SKM-1 treated with dmso at 0.1 percent for 144 hours (cell line): Measurements from ENCODE around the gene CD99L2.

Experiments
- DNase-seq: peaks from one replicate; lab custom pipeline; 2025; ENCODE audit not compliant: unreplicated experiment; lab: John Stamatoyannopoulos, UW

Gene CD99L2, protein sequence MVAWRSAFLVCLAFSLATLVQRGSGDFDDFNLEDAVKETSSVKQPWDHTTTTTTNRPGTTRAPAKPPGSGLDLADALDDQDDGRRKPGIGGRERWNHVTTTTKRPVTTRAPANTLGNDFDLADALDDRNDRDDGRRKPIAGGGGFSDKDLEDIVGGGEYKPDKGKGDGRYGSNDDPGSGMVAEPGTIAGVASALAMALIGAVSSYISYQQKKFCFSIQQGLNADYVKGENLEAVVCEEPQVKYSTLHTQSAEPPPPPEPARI

GRCh38 chrX:150898343-150899190 lies at the start of gene CD99L2:
CD99L2 (minus strand) TSS chrX:150898668; CDS start chrX:150898588, 80 bp downstream.
- DNase-seq = peak; percentile 55

GRCh38 chrX:150944233-150944632 lies 45.8 kb upstream of the CD99L2 start:
- DNase-seq = no peak

DNA sequence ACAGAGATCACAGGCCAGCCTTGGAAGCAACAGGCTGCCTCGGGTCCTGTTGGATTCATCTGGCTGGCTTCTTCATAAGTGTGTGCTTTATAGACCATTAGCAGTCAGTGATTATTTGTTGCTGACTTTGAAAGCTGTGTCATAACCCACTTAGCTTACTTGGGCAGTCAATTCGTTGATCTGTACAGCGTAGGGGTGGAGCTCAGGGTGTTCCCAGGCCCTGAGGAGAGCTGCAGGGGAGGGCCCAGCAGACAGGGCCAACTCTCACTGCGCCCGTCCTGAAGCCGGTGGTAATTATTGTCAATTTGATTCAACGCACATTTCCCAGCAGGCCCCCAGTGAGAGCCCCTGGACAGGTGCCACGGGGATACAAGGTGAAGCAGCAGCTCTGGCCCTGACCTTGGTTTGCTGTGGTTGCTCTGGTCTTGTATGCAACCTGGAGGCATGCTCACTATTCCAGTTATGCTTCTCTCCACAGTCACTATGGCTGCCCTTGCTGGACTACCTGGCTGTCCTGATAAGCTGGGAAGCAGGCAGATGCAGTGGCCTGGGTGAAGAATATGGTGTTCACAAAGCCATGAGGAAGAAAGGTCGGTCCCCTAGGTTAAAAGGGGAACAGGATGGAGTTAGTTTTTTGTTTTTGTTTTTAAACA lies 44.6 kb upstream of the CD99L2 start:
- no peak for DNase-seq

DNA sequence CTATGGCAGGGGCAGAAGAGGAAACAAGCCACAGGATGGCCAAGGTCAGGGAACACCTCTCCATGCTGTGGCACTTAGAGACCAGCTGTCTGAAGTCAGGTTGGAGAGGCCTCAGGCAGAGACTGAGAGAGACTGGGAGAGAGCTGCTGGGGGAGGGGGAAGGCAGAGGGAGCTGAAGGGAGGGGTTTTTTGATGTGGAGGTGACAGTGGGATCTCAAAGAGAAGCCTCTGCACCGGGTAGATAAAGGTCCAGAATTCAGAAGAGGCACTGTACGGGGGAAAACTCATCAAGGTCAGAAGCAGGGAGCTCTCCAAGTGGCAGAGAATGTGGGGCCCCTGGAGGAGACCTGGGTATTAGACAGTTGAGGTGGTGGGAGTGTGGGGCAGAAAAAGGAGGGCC lies 43.1 kb upstream of the CD99L2 start:
- no peak for DNase-seq

DNA sequence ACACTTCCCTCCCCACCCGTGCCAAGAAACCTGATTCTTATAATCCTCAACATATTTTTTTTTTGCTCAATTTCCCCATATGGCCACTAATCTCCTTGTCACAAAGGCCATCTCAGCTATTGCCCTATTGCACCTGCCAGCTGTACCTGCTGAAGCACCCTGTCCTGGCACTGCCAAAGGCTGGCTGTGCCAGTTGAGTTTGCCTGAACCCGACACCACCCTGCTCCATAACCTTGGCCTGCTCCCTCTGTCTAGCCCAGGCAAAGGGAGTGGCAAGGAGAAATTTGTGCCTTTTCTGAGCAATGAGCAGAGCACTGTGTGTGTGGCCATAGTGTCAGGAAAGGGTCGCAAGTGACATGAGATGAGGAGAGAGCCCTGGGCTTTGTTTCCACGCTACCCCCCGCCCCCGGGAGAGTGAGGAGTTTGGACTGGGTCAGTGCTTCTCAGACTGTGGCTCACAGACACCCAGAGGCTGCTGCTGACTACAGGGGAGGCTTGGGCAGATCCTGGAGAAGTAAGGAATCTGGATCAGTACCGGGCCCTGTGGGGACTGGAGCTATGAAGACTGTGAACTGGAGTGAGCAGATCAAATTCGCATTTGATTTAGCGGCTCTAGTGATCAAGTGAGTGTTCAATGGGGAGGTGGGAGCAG lies 42.5 kb upstream of the CD99L2 start:
- DNase-seq = no peak

DNA sequence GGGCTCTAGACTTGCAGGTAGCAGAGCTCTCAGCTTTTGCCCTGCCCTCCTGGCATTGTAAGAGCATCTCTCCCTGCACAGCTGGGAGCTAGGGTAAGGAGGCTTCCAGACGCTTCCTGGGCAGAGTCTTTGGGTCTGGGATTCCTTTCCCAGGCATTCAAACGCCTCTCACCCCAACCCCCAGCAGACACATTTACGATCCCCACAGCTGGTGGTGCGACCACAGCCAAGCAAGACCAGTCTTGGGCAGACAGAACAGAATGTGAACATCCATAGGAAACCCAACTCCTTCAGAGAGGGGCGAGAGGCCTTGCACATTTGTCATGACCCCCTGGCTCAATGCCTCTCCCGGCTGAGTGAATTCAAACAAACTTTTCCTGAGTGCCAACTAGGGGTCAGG lies 38.1 kb upstream of the CD99L2 start:
- DNase-seq = no peak

DNA sequence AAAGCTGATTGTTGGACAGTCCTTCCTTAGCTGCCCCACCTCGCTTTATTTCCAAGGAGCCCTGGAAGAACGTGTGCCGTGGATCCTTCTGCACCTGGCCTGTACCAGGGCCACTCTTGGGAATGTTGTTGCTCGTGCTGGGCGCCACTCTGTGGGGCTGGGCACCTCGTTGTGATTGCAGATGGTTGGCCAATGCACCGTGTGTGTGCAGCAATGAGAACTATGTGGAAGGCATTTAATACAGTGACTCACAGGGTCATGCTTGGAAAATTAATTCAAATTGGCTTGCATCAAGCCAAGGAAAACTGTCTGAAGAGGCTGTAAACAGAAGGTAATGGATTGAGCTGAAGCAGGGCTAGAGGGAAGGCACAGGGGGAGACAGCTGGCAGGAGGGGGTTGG lies 37.0 kb upstream of the CD99L2 start:
- DNase-seq = no peak

DNA sequence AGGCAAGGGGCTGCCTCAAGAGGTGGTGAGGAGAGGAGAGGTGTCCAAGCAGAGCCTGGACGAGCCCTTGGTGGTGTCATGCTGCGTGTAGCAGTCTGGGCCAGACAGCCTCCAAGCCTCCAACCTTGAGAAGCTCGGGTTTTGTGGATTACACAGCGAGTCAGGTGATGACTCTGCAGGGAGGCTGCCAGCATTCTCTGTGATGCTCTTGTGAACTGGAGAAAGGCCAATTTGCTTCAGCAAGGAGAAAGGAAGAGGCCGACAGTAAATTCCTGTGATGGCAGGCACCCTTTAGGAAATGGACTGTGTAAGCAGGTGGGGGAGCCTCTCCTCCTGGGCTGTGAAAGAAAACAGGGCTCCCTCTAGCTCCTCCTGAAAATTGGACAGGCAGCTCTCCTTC lies 36.0 kb upstream of the CD99L2 start:
- DNase-seq = no peak

- DNase-seq = no peak
Measured at GRCh38 chrX:150933945-150934350, 35.5 kb upstream of the CD99L2 start.

GRCh38 chrX:150929058-150929457 lies 30.6 kb upstream of the CD99L2 start:
- DNase-seq = no peak

DNA sequence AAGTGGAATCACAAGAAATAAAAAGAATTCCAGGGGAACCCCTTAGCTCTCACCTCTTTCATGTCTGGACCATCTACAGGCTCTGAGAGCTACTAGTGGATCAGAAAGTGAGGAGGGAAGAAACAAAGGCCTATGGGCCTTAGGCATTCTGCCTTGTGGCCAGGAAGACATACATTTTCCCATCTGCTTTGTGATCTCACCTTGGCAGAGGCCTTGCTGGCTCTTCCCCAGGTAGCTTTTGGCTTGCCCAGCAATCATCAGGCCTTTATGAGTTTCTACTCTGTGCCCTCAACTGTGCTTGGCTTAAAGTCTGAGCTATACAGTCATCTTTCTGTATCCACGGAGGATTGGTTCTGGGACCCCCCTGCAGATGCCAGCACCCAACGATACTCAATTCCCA lies 28.3 kb upstream of the CD99L2 start:
- no peak for DNase-seq

DNA sequence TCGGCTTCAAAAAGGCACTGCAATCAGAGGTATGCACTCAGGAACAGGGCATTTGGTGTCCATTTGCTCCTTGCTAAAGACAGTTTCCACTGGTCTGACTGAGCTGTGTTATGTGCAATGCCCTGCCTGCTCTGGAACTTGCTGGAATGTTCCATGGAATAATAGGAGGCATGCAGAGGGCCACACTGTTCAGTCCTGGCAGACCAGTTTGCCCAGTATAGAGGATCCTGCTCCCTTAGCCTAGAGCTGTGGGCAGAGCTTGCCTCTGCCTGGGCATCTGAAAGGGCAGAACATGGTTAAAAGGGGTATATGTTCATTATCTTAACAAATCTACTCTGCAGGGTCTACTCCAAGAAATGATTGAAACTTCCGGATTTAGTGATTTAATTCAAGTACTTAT lies 27.8 kb upstream of the CD99L2 start:
- no peak for DNase-seq

- DNase-seq = peak; percentile 18
Measured at GRCh38 chrX:150919401-150919800, 20.9 kb upstream of the CD99L2 start.

DNA sequence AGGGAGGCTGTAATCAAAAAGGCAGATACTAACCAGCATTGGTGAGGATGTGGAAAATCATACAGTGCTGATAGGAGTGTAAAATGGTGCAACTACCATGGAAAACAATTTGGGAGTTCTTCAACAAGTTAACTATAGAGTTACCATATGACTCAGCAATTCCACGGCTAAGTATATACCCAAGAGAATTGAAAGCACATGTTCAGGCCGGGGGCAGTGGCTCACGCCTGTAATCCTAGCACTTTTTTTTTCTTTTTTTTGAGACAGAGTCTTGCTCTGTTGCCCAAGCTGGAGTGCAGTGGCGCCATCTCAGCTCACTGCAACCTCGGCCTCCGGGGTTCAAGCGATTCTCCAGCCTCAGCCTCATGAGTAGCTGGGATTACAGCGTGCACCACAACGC lies 15.0 kb upstream of the CD99L2 start:
- DNase-seq = no peak

- no peak for DNase-seq
Measured at GRCh38 chrX:150907474-150907873, 9.0 kb upstream of the CD99L2 start.

DNA sequence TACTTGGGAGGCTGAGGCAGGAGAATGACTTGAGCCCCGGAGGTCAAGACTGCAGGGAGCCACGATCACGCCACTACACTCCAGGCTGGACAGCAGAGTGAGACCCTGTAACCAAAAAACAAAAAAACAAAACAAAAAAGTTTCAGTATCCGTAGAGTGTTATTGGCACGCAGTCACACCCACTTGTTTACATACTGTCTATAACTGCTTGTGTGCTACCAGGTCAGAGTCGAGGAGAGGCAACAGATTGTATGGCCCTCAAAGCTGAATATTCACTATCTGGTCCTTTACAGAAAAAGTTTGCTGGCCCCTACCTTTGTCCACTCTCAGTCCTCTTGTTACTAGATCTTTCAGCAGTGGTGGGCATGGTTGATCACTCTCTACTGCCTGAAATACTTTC lies 8.2 kb upstream of the CD99L2 start:
- DNase-seq = no peak

DNA sequence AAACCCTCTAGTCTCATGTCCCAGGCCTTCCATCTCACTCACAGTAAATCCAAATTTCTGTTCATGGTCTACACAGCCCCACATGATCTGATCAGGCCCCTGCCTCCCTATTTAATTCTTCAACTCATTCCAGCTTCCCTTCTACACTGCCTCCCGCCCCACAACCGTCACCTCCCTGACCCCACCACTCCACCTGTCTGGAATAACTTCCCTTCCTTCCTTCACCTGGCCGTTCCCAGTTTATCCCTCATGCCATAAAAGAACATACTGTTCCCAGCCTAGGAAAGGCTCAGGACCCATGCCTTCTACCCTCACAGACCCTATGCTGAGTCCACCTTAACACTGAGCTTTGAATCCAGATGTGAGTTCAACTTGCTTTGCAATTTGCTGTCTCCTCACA lies 6.8 kb upstream of the CD99L2 start:
- no peak for DNase-seq

- no peak for DNase-seq
Measured at GRCh38 chrX:150903110-150903508, 4.6 kb upstream of the CD99L2 start.

- no peak for DNase-seq
Measured at GRCh38 chrX:150902434-150903109, 4.1 kb upstream of the CD99L2 start.

DNA sequence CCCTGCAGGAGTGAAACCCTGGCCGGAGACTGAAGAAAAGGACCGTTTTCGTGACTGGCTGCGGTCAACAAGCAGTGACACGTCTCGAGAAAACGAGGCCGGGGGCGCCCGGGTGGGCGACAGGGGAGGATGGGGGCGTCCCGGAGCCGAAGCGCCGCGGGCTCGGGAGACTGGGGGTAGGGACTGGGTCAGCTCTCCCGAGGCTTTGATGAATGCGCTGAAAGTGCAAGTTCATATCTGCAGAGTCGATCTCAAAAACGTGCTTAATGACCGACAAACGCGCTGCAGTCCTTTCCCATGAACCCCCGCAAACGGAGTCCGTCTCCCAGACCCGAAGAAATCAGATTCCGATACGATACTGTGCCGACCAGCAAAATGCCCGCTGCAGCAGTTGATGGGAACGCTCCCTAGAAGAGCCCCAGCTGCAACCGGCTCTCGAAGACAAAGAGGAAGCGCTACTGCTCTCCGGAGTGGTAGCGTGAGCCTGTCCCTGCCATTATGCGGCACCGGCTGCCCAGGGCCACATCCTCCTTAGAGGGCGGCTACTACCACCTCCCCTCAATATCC lies 806 bp upstream of the CD99L2 start:
- peak; percentile 37 for DNase-seq
